ENCODE data around the gene CHST11.
"Not testable (repeated sequence)": the region's sequence is repeated elsewhere in the genome, so short reads cannot be mapped to it uniquely, and the experiment has no call there.

CHST11 gene

GRCh38 chr12:104729091-104729490, 272.3 kb downstream of the CHST11 start:
- DNase-seq: no peak

DNA sequence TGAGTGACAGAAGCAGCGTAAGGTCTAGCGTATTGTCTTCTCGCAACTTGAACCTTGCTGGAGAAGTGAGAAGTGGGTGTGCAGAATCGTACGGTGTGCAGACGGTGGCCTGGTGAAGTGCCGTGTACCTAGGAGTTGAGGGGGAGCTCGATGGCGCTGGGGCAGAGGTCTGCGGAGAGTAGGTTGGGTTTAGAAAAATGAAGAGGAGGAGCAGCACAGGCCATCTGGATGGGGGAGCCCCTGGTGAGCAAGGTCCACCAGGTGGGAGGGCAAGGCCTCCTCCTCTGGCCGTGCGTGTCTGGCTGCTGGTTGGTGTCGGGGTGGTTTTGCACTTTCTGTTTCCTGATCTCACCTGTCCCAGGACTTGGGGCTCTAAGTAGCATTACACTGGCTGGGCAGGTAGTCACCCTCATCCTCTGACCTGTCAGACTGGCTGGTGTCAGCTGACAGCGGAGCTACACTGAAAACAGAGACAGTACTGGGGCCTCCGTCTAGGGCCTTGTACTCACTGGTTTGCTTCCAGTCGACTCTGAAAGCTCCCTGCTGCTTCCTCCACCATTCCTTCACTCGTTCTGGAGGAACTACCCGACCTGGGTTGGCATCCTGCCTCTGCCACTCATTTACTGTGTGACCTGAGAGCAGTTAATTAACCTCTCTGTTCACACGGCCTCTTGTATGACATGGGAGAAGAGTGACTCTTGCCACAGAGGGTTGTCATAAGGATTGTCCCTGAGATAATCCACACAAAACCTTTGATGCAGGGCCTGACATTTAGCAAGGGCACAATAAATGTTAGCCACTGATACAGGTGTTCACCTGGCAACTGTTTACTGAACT, 273.1 kb downstream of the CHST11 start:
- DNase-seq: no peak

DNA sequence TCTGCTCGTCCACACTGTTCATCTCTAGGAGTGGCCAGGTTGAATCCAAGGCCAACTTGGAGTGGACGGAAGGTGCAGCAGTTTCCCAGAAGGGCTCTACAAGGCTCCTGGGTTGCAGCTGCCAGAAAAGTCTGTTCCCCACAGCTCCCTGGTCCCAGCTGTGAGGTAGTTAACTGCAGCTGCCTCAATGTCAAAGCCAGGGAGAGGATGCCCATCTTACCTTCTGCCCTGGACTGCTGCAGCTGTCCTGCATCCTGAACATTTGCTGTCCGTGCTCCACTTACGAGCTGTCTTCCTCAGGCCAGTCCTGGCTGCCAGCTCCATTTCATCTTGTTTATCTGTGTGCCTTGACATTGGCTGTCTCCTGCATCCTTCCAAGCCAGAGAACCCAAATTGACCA, 274.0 kb downstream of the CHST11 start:
- DNase-seq: no peak

- peak; percentile 68 for DNase-seq
These were observed 277.0 kb downstream of the CHST11 start for GRCh38 chr12:104733717-104734175.

DNA sequence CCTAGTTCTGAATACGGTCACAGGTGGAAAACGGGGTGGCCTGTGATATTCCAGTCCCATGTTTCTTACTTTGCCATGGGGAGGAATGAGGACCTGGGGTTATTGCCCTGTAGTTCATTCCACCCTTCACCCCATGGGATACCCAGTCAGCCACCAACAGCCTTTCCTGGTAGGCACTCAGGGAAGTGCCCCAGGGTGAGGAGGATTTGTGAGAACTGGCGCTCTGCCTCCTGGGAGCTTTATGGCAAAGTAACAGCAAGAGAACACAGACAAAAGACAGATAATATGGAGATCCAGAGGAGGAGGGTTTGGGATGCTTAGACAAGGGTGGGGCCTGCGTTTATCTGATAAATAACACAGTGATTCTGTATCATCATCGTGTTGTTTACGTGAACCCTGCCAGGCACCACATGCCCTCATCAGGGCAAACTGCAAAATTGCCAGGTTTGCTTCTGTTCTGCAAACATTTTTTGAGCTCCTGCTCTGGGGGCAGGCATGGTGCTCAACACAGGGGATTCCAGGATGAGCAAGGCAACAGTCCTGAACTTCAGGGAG, 277.9 kb downstream of the CHST11 start:
- DNase-seq: no peak

DNA sequence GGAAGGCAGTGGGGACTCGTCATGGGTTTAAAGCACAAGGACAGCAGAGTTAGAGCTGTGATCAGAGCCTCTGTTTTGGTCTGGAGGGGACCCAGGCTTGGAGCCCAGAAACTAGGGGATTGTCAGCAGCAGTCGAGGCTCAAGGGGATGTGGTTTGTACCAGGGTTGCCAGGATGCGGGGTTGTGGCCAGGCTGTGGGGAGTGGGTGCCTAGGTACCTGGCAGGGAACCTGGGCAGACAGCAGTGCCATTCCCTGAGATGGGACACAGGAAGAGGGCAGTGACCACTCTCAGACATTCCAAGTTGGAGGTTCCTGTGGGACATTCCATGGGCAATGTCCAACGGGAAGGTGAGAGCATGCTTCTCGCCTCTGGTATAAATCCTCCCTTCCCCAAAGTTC, 279.1 kb downstream of the CHST11 start:
- no peak for DNase-seq

GRCh38 chr12:104736307-104736706, 279.6 kb downstream of the CHST11 start:
- DNase-seq: no peak

DNA sequence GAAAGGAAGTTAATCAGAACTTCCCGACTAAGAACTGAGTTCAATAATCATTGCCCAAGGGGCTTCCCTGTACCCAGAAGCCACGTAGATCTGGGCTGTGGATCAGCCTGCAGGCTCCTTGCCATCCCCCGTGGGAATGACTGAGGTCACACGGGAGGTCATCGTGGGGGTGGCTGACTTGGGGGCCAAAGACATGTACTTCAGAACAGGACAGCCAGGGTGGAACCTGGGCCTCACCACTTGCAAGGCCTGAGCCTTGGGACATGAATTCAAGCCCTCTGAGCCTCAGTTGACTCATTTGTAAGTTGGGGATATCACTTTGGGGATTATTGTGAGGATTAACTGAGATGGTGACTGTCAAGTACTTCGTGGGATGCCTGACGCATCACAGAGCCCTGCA, 280.4 kb downstream of the CHST11 start:
- DNase-seq: no peak

DNA sequence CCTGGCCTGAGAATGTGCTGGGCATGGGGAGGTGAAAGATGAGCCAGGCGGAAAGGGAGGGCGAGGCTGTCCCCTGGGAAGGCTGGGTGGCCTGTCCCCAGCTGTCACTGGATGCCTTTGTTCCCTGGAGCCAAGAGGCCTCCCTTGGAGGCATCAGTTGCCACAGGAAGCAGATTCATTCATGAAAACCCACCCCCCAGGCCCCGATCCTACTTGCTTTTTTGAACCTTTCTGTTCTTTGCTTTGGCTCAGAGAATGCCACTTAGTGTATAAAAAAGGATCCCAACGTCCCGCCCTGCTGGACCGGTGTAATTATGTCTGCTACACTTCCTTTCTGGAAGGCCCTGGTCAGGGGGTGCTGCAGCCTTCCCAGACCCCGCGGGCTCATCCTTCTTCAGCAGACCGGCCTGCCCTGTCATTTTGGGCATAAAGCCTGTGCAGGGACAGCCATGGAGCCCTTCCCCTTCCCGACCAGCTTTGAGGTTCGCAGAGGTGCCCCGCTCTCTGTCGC, 281.1 kb downstream of the CHST11 start:
- no peak for DNase-seq

GRCh38 chr12:104738331-104738730, 281.6 kb downstream of the CHST11 start:
- no peak for DNase-seq

- no peak for DNase-seq
These were observed 282.3 kb downstream of the CHST11 start for GRCh38 chr12:104738776-104739642.

- DNase-seq: no peak
These were observed 283.9 kb downstream of the CHST11 start for GRCh38 chr12:104740668-104741067.

GRCh38 chr12:104741077-104741476, 284.3 kb downstream of the CHST11 start:
- no peak for DNase-seq

DNA sequence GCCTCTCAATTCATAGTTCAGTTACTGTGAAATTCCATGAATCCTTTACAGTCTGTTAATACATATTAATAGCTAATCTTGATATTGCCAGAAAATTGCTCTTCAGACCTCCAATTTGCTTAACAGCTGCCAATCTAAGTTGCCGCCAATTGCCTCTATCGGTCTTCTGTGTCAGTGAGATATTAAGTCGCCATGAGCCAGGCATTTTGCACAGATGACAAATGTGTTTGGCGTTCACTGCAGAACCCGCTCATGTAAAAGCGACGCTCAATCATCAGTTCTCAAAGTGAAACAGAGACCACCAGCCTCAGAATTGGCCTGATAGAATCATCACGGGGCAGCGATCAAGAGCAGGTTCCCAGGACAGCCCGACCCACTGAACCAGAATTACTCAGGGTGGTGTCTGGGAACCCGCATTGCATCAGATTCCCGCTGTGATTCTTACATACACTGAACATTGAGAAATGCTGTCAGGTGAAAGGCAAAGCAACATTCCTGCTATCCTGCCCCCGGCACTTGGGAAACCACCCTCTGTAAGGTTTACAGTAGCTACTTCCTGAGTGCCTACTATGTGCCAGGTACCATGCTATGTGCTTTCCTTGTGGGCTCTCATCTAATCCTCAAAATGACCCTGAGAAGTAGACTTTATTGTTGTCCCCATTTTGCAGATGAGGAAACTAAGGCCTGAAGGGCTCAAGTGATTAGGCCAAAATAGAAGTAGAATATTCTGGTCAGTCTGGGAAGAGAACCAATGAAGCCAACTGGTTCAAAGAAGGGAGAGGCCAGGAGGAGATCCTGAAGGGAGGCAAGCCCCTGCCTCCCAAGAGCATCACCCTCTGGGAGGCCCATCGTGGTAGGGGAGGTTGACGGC, 285.0 kb downstream of the CHST11 start:
- DNase-seq: no peak

GRCh38 chr12:104742551-104743201, 285.9 kb downstream of the CHST11 start:
- DNase-seq: no peak

DNA sequence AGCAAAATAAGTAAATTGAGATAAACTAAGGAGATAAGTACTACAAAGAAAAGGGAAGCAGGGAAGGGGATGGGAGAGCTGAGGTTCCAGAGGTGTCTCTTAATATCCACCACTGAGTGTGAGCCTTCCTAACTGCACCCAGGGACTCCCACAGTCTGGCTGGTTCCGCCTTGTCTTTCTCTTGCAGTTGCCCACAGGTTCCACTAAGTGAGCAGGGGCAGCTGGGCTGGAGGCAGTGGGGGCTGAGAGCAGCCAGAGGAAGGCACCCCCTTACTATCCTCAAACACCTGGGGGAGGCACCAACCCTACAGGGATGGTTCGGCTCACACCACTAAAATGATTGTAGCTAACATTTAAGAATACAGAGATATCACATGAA, 286.4 kb downstream of the CHST11 start:
- DNase-seq: no peak

DNA sequence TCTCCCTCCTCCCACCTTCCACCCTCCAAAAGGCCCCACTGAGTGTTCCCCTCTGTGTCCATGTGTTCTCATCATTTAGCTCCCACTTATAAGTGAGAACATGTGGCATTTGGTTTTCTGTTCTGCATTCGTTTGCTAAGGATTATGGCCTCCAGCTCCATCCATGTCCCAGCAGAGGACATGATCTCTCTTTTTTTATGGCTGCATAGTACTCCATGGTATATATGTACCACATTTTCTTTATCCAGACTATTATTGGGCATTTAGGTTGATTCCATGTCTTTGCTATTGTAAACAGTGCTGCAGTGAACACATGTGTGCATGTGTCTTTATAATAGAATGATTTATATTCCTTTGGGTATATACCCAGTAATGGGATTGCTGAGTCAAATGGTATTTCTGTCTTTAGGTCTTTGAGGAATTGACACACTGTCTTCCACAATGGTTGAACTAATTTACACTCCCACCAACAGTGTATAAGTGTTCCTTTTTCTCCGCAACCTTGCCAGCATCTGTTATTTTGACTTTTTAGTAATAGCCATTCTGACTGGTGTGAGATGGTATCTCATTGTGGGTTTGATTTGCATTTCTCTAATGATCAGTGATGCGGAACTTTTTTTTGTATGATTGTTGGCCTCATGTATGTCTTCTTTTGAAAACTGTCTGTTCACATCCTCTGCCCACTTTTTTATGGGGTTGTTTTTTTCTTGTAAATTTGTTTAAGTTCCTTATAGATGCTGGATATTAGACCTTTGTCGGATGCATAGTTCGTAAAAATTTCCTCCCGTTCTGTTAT, 287.2 kb downstream of the CHST11 start:
- not testable (repeated sequence) for DNase-seq

- DNase-seq: no peak
These were observed 289.8 kb downstream of the CHST11 start for GRCh38 chr12:104746467-104747088.

DNA sequence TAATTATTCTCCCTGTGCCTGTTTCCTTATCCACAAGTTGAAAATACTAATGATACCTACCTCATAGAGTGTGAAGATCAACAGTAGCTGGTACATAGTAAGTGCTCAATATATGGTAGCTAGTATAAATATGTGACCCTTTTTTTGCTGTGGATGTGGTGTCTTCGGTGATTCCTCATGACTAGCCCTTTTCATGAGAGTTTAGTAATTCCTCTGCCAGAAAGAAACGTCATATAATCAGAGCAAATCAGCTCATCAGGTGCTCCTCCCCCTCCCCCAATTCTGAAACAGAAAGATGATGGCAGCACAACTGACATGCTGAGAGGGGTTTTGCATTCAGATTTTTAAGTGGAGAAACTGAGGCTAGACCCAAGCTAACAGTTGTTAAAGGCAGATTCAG, 290.6 kb downstream of the CHST11 start:
- no peak for DNase-seq

DNA sequence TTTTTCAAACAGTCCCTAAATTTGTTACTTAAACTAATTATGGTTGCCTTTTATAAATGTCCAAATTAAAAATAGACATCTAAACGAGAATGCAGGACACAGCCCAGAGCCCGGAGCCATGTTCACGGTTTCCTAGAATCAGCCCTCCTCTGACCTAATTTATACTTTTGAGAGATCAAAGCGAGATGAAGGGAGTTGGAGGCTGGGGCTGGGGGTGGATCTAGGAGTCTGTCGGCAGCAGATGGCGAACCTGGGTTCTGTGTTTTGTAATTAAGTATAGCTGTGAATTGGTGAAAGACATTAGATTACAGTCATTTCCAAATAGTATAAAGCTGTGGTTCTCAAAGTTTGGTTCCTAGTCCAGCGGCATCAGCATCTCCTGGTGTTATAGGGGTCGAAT, 291.2 kb downstream of the CHST11 start:
- DNase-seq: peak; percentile 47

GRCh38 chr12:104748356-104748755, 291.6 kb downstream of the CHST11 start:
- peak; percentile 46 for DNase-seq

All from activated CD8-positive, alpha-beta memory T cell treated with anti-CD3 and anti-CD28 coated beads, Interleukin-2, amount 50 U/mL, for 48 hours (primary cell).